Calu3 (cell line): Measurements from ENCODE around the gene ZBBX. TPM values are rescaled to one million over a fixed set of nuclear protein-coding genes. Genes with fewer than 3 reads are reported as not detected.
A peak's percentile ranks its signal among the peaks of the same experiment; 100 is the strongest.

Experiments
- BruUV-seq: library from RNA; stranded (reverse); fragments of 400-500 nt; replicated peaks from 2 replicates; lab custom pipeline; 2021; lab: Mats Ljungman, UMichigan
- CTCF ChIA-PET: fragments of 300-600 bp; sonication (Branson Sonifier 250); formaldehyde crosslinking; loops from one replicate; lab custom pipeline; 2022; ENCODE audit warnings: antibody characterized with exemption; lab: Charles Lee
- DNase-seq: peaks from one replicate; pipeline ENCODE4 v3.0.0; 2022
- H3K27ac Mint-ChIP-seq: one replicate; pipeline ENCODE4 v1.8.0; 2022; ENCODE audit warnings: mixed read lengths; ENCODE audit not compliant: unreplicated experiment
- H3K27me3 Mint-ChIP-seq: one replicate; pipeline ENCODE4 v1.8.0; 2022; ENCODE audit warnings: mixed read lengths; ENCODE audit not compliant: unreplicated experiment
- H3K36me3 Mint-ChIP-seq: one replicate; pipeline ENCODE4 v1.8.0; 2022; ENCODE audit warnings: mild to moderate bottlenecking, moderate library complexity, mixed read lengths; ENCODE audit not compliant: insufficient read depth, unreplicated experiment
- H3K4me1 Mint-ChIP-seq: one replicate; pipeline ENCODE4 v1.8.0; 2022; ENCODE audit warnings: mild to moderate bottlenecking, low read depth, mixed read lengths; ENCODE audit not compliant: unreplicated experiment
- H3K4me3 Mint-ChIP-seq: one replicate; pipeline ENCODE4 v1.8.0; 2022; ENCODE audit warnings: mild to moderate bottlenecking, low read depth, moderate library complexity, mixed read lengths; ENCODE audit not compliant: unreplicated experiment
- H3K9me3 Mint-ChIP-seq: one replicate; pipeline ENCODE4 v1.8.0; 2022; ENCODE audit warnings: low read depth, mixed read lengths; ENCODE audit not compliant: unreplicated experiment
- intact Hi-C: fragments of 100-400 bp; cut with micrococcal nuclease; formaldehyde crosslinking; loops from one replicate; pipeline ENCODE4 v1.10.0; 2022; ENCODE audit not compliant: unreplicated experiment
- total RNA-seq: library from RNA; stranded (reverse); gene quantifications from 2 replicates; pipeline ENCODE4 v1.2.3, GENCODE V29; 2022
- TF ChIP-seq, protein P1 (sequence below): fragments of 200-600 bp; IDR thresholded peaks from one replicate; pipeline ENCODE4 v1.8.0; 2022; ENCODE audit warnings: antibody characterized with exemption; ENCODE audit not compliant: unreplicated experiment

Gene ZBBX
- total RNA-seq, 1 experiment from 2014 or later = 0.57 TPM

DNA sequence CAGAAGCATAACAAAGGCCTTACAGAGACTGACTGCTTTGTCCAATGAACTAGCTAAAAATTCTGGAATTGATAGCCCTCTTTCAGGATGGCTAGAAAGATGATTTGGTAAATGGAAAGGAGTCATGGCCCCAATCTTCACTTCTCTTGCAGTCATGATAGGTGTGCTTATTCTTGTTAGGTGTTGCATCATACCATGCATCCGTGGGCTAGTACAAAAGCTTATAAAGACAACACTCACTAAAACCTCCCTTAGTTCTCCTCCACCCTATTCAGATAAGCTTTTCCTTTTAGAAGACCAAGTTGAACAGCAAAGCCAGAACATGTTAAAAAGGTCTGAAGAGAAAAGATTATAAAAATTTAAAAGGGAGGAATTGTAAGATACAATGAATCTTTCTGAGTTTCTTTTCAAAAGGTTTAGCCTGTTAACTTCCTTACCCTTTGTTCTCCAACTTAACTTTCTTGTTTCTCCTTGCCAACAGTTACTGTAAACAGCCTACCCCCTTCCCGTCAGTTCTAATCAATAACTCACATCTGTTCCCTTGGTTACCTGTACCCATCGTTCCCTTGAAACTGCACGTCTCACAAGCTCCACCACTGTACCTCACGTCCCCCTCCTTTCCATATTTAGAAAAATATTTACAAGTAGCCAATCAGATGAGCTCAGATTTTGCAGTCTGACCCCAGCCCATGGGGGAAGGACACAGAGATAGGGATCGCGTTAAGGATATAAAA is 105.8 kb downstream of the ZBBX start:
- Mint-ChIP-seq H3K27ac (peak overlapping the region; percentile 2), H3K9me3 (peaks cover 12% of the 10 kb centered on the region), H3K27me3 (no peaks in the 10 kb centered on the region), H3K4me3 (no peak overlapping the region), H3K4me1 (no peaks in the 10 kb centered on the region), H3K36me3 (no peaks in the 10 kb centered on the region)
- TF ChIP-seq, protein P1, sequence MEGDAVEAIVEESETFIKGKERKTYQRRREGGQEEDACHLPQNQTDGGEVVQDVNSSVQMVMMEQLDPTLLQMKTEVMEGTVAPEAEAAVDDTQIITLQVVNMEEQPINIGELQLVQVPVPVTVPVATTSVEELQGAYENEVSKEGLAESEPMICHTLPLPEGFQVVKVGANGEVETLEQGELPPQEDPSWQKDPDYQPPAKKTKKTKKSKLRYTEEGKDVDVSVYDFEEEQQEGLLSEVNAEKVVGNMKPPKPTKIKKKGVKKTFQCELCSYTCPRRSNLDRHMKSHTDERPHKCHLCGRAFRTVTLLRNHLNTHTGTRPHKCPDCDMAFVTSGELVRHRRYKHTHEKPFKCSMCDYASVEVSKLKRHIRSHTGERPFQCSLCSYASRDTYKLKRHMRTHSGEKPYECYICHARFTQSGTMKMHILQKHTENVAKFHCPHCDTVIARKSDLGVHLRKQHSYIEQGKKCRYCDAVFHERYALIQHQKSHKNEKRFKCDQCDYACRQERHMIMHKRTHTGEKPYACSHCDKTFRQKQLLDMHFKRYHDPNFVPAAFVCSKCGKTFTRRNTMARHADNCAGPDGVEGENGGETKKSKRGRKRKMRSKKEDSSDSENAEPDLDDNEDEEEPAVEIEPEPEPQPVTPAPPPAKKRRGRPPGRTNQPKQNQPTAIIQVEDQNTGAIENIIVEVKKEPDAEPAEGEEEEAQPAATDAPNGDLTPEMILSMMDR = no peak
- intact Hi-C loops = no loop called here
- CTCF ChIA-PET = no interaction called here
- BruUV-seq = no TSS peak
- no peak for DNase-seq

DNA sequence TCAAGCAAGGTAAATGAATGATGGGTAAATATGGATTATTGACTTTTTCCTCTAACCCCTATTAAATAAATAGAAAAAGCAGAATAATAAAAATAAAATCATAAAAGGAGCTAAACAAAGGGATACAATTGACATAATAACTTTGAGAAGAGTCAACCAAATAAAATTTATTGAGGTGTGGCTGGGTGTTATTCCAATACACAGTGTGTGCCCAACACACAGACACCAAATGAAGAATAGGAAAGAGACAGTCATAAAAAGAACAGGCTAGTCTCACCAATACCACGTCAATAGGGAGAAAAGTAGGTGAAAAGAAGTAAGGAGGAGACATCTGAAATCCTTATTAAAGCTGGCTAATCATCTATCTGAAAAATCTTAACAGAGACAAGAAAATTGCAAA is 127.1 kb downstream of the ZBBX start:
- no TSS peak for BruUV-seq
- CTCF ChIA-PET = interaction anchor here (0.8 kb wide), 1 partner anchor 9 kb away, joined by 3 read pairs; no protein-coding TSS in a partner anchor
- no peak overlapping the region for H3K27ac Mint-ChIP-seq

DNA sequence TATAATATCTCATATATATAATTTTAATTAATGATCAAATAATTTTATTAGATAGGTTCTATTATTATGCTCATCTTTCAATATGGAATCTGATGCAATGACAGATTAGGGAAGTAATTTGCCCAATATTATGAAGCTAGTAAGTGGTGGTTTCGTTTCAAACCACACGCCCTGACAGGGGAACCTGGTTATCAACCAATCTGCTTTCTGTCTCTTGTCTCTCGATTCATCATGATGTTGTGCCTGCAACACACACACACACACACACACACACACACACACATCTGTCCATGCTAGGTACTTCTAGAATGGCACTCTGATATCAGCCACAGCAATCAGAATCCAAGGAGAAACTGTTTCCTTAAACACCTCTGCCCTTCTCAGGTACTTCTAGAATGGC is 128.4 kb downstream of the ZBBX start:
- H3K27me3 Mint-ChIP-seq = no peaks in the 10 kb centered on the region
- H3K9me3 Mint-ChIP-seq = no peaks in the 10 kb centered on the region
- H3K36me3 Mint-ChIP-seq = no peaks in the 10 kb centered on the region
- TF ChIP-seq, protein P1 = no peak
- no peak overlapping the region for H3K4me3 Mint-ChIP-seq
- CTCF ChIA-PET = no interaction called here
- BruUV-seq = no TSS peak
- H3K4me1 Mint-ChIP-seq = no peaks in the 10 kb centered on the region
- H3K27ac Mint-ChIP-seq = no peak overlapping the region
- intact Hi-C loops = no loop called here
- DNase-seq = no peak

More for the DNA sequence above, 127.1 kb downstream of the ZBBX start:
- intact Hi-C loops = no loop called here
- DNase-seq = no peak
- Mint-ChIP-seq H3K4me3 (no peak overlapping the region), H3K27me3 (no peaks in the 10 kb centered on the region), H3K36me3 (no peaks in the 10 kb centered on the region), H3K9me3 (no peaks in the 10 kb centered on the region), H3K4me1 (no peaks in the 10 kb centered on the region)
- TF ChIP-seq, protein P1 = no peak

DNA sequence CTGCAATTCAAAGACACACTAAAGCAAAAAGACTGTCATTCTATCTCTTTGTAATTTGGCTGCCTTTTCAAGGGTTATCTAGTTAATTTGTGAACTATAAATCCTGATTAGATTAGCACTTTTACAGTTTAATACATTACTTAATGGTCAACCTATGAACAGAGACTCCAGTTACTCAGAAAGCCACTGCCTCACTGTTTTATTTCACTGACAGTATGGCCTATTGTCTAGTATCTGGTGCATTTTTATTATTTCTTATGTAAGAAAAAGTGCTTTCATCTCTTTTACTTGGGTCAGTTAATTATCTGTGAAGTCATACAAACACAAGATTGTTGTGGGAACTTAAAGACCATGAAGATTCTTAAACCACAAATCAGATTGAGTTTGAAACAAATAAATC is 133.8 kb downstream of the ZBBX start:
- H3K27me3 Mint-ChIP-seq = no peaks in the 10 kb centered on the region
- intact Hi-C loops = no loop called here
- BruUV-seq = no TSS peak
- no peaks in the 10 kb centered on the region for H3K36me3 Mint-ChIP-seq
- H3K4me3 Mint-ChIP-seq = no peak overlapping the region
- H3K27ac Mint-ChIP-seq = no peak overlapping the region
- TF ChIP-seq, protein P1 = no peak
- no peaks in the 10 kb centered on the region for H3K4me1 Mint-ChIP-seq
- CTCF ChIA-PET = no interaction called here
- DNase-seq = no peak
- peaks cover 4% of the 10 kb centered on the region for H3K9me3 Mint-ChIP-seq
